K562 (cell line): ENCODE data around the gene HMCN1. TPM values are rescaled to one million over a fixed set of nuclear protein-coding genes. Genes with fewer than 3 reads are reported as not detected.

Source experiments
- CTCFL ChIP-seq: IDR thresholded peaks from 2 replicates; pipeline ENCODE4 v1.6.1; 2011; ENCODE audit warnings: borderline replicate concordance, low read depth, mild to moderate bottlenecking, moderate library complexity, low read length; ENCODE audit not compliant: insufficient read depth, poor library complexity, severe bottlenecking
- EP300 ChIP-seq: IDR thresholded peaks from 2 replicates; pipeline ENCODE4 v1.6.1; 2012; ENCODE audit warnings: low read length, improper control_type of control experiment
- LARP7 ChIP-seq: fragments of 450-650 bp; IDR thresholded peaks from 2 replicates; pipeline ENCODE4 v1.6.1; 2016
- POLR3A ChIP-seq: IDR thresholded peaks from 2 replicates; pipeline ENCODE4 v1.6.1; 2011; ENCODE audit warnings: borderline replicate concordance, mild to moderate bottlenecking, moderate library complexity; ENCODE audit not compliant: insufficient read length, insufficient read depth; ENCODE audit errors: extremely low read depth
- PRDM10 ChIP-seq: fragments of 450-650 bp; IDR thresholded peaks from 2 replicates; pipeline ENCODE4 v1.6.1; 2018; ENCODE audit not compliant: partially characterized antibody
- SP2 ChIP-seq: IDR thresholded peaks from 2 replicates; pipeline ENCODE4 v1.6.1; 2011; ENCODE audit warnings: mild to moderate bottlenecking, low read depth, low read length, moderate library complexity; ENCODE audit not compliant: poor library complexity, severe bottlenecking; ENCODE audit errors: extremely low read depth
- STAG1 ChIP-seq: sonication (generic); formaldehyde crosslinking; IDR thresholded peaks from 2 replicates; pipeline ENCODE4 v1.5.0; 2020; ENCODE audit warnings: missing genetic modification reagents, borderline replicate concordance
- polyA plus RNA-seq, 8 experiments: library from polyadenylated mRNA; depleted of rRNA in 4 of 8; stranded (reverse) in 5 of 8; unstranded in 3 of 8; fragments of >200 nt; fragmentation: Nextera tagmentation in 2 of 8; fragmentation: Illumina TruSeq in 1 of 8; extraction: Ambion mirVana in 2 of 8; extraction: Trizol in 1 of 8; gene quantifications; 2 replicates each; pipeline versions ENCODE4 v1.2.1 to v1.2.3, GENCODE V29; 2011 to 2014; ENCODE audit warnings: inconsistent platforms in 1 of 8, missing spikeins in 1 of 8
- total RNA-seq, 7 experiments: library from RNA; depleted of rRNA in 6 of 7; stranded (reverse); fragments of >200 nt in 6 of 7; fragmentation: Illumina TruSeq in 2 of 7; extraction: Trizol in 2 of 7; gene quantifications; 2 replicates each; pipeline versions ENCODE4 v1.2.1 to v1.2.3, GENCODE V29; 2011 to 2021; ENCODE audit warnings: low replicate concordance in 1 of 7
- TF ChIP-seq, protein P1 (sequence below), 2 experiments: IDR thresholded peaks; 2 replicates each; pipeline ENCODE4 v1.6.1; 2011; ENCODE audit warnings: borderline replicate concordance in 1 of 2, control low read depth in 1 of 2, low read depth in 1 of 2, low read length in 1 of 2, mild to moderate bottlenecking in 1 of 2, mixed read lengths in 1 of 2, moderate library complexity in 1 of 2; ENCODE audit not compliant: insufficient read depth in 1 of 2, insufficient read length in 1 of 2, poor library complexity in 1 of 2, severe bottlenecking in 1 of 2; ENCODE audit errors: extremely low read depth in 1 of 2

HMCN1 gene
- total and polyA plus RNA-seq, 9 of the 15 experiments (the other 6 are each of a cell fraction or from before 2014, with no cell fraction given), result 0.07 to 0.36 (median 0.21) TPM

GRCh38 chr1:185733818-185734735 lies at the start of gene HMCN1 (continued):
- TF ChIP-seq SP2, result no peak
- TF ChIP-seq POLR3A, result no peak
- TF ChIP-seq, protein P1, sequence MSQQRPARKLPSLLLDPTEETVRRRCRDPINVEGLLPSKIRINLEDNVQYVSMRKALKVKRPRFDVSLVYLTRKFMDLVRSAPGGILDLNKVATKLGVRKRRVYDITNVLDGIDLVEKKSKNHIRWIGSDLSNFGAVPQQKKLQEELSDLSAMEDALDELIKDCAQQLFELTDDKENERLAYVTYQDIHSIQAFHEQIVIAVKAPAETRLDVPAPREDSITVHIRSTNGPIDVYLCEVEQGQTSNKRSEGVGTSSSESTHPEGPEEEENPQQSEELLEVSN (IDR thresholded peaks at IDR 0.05; ENCODE audit: borderline replicate concordance in 1 of 2, extremely low read depth in 1 of 2, insufficient read depth in 1 of 2, insufficient read length in 1 of 2, low read depth in 1 of 2, low read length in 1 of 2, poor library complexity in 1 of 2, severe bottlenecking in 1 of 2), result peak in 1 of 2 experiments; percentile 27
- TF ChIP-seq LARP7, result no peak
- peak; percentile 20; the same call in 1 of the 2 replicates for TF ChIP-seq STAG1 (CRISPR knock-in tag)
- no peak for TF ChIP-seq EP300
- peak; percentile 11 for TF ChIP-seq PRDM10
- TF ChIP-seq CTCFL, result peak; percentile 17
